Skeletal muscle tissue (tissue), 4 donors: Measurements from ENCODE around the gene TRABD2B. TPM values are rescaled to one million over a fixed set of nuclear protein-coding genes. Genes with fewer than 3 reads are reported as not detected.
A peak's percentile ranks its signal among the peaks of the same experiment; 100 is the strongest.

ENCODE experiments used
- H3K27ac ChIP-seq: one replicate; pipeline ENCODE4 v1.7.0; 2013; ENCODE audit warnings: mild to moderate bottlenecking, low read depth, low read length, inconsistent platforms
- H3K27me3 ChIP-seq, 3 donors: one replicate each; pipeline ENCODE4 v1.7.0; 2013; ENCODE audit warnings: low read length in 3 of 3; ENCODE audit not compliant: control insufficient read depth in 3 of 3, insufficient read depth in 3 of 3
- H3K36me3 ChIP-seq, 3 donors: one replicate each; pipeline ENCODE4 v1.7.0; 2013; ENCODE audit warnings: low read length in 3 of 3; ENCODE audit not compliant: control insufficient read depth in 3 of 3, insufficient read depth in 3 of 3
- H3K4me1 ChIP-seq, 3 donors: one replicate each; pipeline ENCODE4 v1.7.0; 2013; ENCODE audit warnings: low read length in 3 of 3, mild to moderate bottlenecking in 3 of 3; ENCODE audit not compliant: control insufficient read depth in 3 of 3, insufficient read depth in 3 of 3
- H3K4me3 ChIP-seq, 3 donors: one replicate each; pipeline ENCODE4 v1.7.0; 2013; ENCODE audit warnings: low read length in 3 of 3
- H3K9ac ChIP-seq, 3 donors: one replicate each; pipeline ENCODE4 v1.7.0; 2013; ENCODE audit warnings: low read length in 3 of 3, mild to moderate bottlenecking in 3 of 3, moderate library complexity in 2 of 3, low read depth in 1 of 3
- H3K9me3 ChIP-seq, 3 donors: one replicate each; pipeline ENCODE4 v1.7.0; 2013; ENCODE audit warnings: low read length in 3 of 3; ENCODE audit not compliant: control insufficient read depth in 3 of 3
- total RNA-seq: library from RNA; depleted of rRNA; stranded (reverse); fragments of >200 nt; gene quantifications from one replicate; pipeline ENCODE4 v1.2.3, GENCODE V29; 2014
- donor health status: Osteomylitis.

Gene TRABD2B
- total RNA-seq, 1 donor from 2014 or later: 0.52 TPM

- peaks cover 7 to 8% (median 7%) of the 10 kb centered on the region in 3 donors for H3K27me3 ChIP-seq
- H3K27ac ChIP-seq: no peak overlapping the region
- no peaks in the 10 kb centered on the region for H3K4me1 ChIP-seq
- no peak overlapping the region for H3K9ac ChIP-seq
- H3K4me3 ChIP-seq: no peak overlapping the region
- no peaks in the 10 kb centered on the region for H3K9me3 ChIP-seq
- H3K36me3 ChIP-seq: no peaks in the 10 kb centered on the region
Measured at GRCh38 chr1:47738560-47739182, 258.5 kb downstream of the TRABD2B start.

DNA sequence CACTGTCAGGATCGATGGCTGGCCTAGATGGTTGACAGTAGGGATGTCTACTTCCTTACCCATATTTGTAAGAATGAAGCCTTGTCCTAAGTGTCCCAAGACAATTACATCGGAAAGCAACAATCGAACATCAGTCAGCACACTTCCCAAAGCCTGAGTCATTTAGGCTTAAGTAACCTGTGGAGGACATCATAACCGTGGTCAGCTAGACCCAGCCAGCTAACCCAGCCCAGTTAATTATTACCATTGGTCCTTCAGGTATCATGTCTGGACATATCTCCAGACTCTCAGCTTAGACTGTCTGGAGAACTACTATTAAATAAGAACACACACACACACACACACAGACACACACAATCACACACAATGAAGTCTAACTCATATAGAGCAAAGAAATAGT lies 264.7 kb downstream of the TRABD2B start:
- H3K9ac ChIP-seq: no peak overlapping the region
- H3K9me3 ChIP-seq: no peaks in the 10 kb centered on the region
- H3K27me3 ChIP-seq: peaks cover 3 to 15% (median 8%) of the 10 kb centered on the region in 3 donors
- H3K4me1 ChIP-seq: no peaks in the 10 kb centered on the region
- H3K27ac ChIP-seq: no peak overlapping the region
- H3K36me3 ChIP-seq: no peaks in the 10 kb centered on the region
- H3K4me3 ChIP-seq: no peak overlapping the region

GRCh38 chr1:47731730-47732129 lies 265.5 kb downstream of the TRABD2B start:
- Histone ChIP-seq H3K27me3 (peaks cover 3 to 11% (median 7%) of the 10 kb centered on the region in 3 donors), H3K27ac (no peak overlapping the region), H3K9ac (no peak overlapping the region), H3K9me3 (no peaks in the 10 kb centered on the region), H3K36me3 (no peaks in the 10 kb centered on the region), H3K4me3 (no peak overlapping the region), H3K4me1 (no peaks in the 10 kb centered on the region)

GRCh38 chr1:47729685-47730084 lies 267.5 kb downstream of the TRABD2B start:
- Histone ChIP-seq H3K27ac (no peak overlapping the region), H3K9ac (no peak overlapping the region), H3K4me3 (no peak overlapping the region), H3K27me3 (peaks cover 14 to 22% (median 21%) of the 10 kb centered on the region in 3 donors), H3K4me1 (peaks cover 2 to 14% (median 12%) of the 10 kb centered on the region in 3 donors), H3K36me3 (no peaks in the 10 kb centered on the region), H3K9me3 (no peaks in the 10 kb centered on the region)

- Histone ChIP-seq H3K9ac (no peak overlapping the region), H3K9me3 (no peaks in the 10 kb centered on the region), H3K4me1 (peaks cover 2 to 16% (median 15%) of the 10 kb centered on the region in 3 donors), H3K27me3 (peaks cover 31 to 41% (median 38%) of the 10 kb centered on the region in 3 donors), H3K4me3 (no peak overlapping the region), H3K36me3 (no peaks in the 10 kb centered on the region), H3K27ac (no peak overlapping the region)
Measured at GRCh38 chr1:47727697-47728085, 269.5 kb downstream of the TRABD2B start.

DNA sequence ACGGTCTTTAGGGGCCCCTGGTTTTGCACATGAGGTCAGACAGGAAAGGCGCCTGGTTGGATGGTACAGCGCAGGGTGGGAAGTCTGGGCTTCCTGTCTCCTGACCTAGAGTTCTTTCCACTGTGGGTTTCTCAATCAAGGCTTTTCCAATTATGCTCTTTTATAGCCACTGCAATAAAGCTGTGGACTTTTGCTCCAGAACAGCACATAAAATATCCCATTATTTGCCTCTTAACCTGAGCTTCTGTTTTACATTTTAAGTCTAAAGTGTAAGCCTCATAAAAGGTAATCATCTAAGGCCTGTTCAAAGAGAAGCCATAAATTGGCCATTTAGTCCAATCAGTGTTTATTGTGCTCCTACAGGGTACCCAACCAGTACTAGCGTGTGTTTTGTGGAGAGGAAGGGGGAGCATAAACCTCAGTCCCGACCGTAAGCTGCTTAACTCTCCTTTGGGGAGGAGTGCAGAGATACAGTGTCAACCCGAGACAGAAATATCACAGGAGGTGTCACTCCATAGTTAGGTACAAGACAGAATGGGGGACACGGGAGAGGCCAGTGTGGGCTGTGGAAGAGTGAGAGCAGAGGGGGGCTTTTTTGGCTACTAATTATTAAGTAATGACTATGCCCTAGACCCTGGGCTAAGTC lies 270.0 kb downstream of the TRABD2B start:
- H3K4me1 ChIP-seq: peaks cover 2 to 16% (median 15%) of the 10 kb centered on the region in 3 donors
- H3K27me3 ChIP-seq: peaks cover 34 to 47% (median 35%) of the 10 kb centered on the region in 3 donors
- no peaks in the 10 kb centered on the region for H3K9me3 ChIP-seq
- H3K4me3 ChIP-seq: no peak overlapping the region
- no peaks in the 10 kb centered on the region for H3K36me3 ChIP-seq
- H3K27ac ChIP-seq: no peak overlapping the region
- no peak overlapping the region for H3K9ac ChIP-seq

DNA sequence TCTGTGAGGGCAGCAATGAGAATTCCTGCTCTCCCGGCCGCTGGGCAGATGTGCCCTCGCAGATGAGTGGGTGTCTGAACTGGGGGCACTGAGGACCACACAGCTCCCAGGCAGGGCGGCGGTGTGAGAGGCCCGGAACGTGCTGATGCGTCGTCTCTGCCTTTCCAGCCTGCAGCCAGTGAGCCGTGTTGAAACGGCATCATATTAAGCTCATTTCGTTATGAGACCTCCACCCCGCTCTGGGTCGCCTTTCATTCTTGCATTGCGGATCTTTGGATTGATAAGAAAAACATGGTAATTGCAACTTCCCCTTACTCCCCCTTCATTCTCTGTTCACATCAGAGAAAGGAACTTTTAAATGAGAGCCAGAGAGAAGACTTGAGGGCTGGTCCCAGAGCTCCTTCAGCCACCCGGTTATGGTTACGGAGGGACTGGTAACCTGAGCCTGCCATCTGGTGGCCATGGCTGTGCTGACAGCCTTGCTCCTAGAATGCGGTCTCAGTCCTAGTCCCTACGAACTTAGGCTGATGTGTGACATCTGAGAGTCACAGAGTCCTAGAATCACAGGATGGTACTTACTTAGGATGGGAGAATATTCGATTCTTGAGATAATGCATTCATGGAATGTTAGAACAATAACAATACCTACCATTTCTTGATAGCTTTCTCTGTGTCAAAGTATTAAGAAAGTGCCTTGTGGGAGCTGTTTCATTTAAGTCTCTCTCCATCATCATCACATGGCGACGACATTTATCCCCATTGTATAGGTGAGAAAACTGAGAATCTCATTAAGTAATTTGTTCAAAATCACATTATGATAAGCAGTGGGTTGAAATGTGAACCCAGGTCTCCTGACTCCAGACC lies 271.0 kb downstream of the TRABD2B start:
- Histone ChIP-seq H3K4me1 (peaks cover 2 to 16% (median 15%) of the 10 kb centered on the region in 3 donors), H3K9me3 (no peaks in the 10 kb centered on the region), H3K4me3 (peak overlapping the region in 2 of 3 donors; percentile 35 to 60), H3K27ac (no peak overlapping the region), H3K27me3 (peaks cover 36 to 48% (median 40%) of the 10 kb centered on the region in 3 donors), H3K36me3 (no peaks in the 10 kb centered on the region), H3K9ac (peak overlapping the region in 1 of 3 donors; percentile 25)

- Histone ChIP-seq H3K4me3 (peak overlapping the region in 2 of 3 donors; percentile 35 to 60), H3K4me1 (peaks cover 2 to 16% (median 15%) of the 10 kb centered on the region in 3 donors), H3K36me3 (no peaks in the 10 kb centered on the region)
Measured at GRCh38 chr1:47725511-47725991, 271.6 kb downstream of the TRABD2B start.

GRCh38 chr1:47725000-47725473 lies 272.1 kb downstream of the TRABD2B start:
- H3K36me3 ChIP-seq: no peaks in the 10 kb centered on the region
- H3K4me3 ChIP-seq: no peak overlapping the region
- no peak overlapping the region for H3K27ac ChIP-seq
- no peak overlapping the region for H3K9ac ChIP-seq
- H3K4me1 ChIP-seq: peaks cover 2 to 16% (median 15%) of the 10 kb centered on the region in 3 donors
- peaks cover 44 to 53% (median 45%) of the 10 kb centered on the region in 3 donors for H3K27me3 ChIP-seq
- H3K9me3 ChIP-seq: no peaks in the 10 kb centered on the region

More at GRCh38 chr1:47725511-47725991, 271.6 kb downstream of the TRABD2B start:
- Histone ChIP-seq H3K27me3 (peaks cover 41 to 48% (median 45%) of the 10 kb centered on the region in 3 donors), H3K9ac (peak overlapping the region in 1 of 3 donors; percentile 25), H3K27ac (no peak overlapping the region), H3K9me3 (no peaks in the 10 kb centered on the region)
